A549 (cell line): ENCODE data around the gene AURKA. TPM values are rescaled to one million over a fixed set of nuclear protein-coding genes. Genes with fewer than 3 reads are reported as not detected.

Experiments used
- ATAC-seq, 2 experiments: fragments of 200-7000 bp in 1 of 2; fragments of >200 bp in 1 of 2; cut with Nextera tagmentation in 1 of 2; cut with Tn5 transposase in 1 of 2; 3 replicates each; pipeline versions ENCODE4 v1.8.0 to v1.9.1; 2018 to 2020; ENCODE audit warnings: mild to moderate bottlenecking in 1 of 2, moderate library complexity in 1 of 2
- CTCF ChIA-PET: fragments of 300-600 bp; sonication (Branson Sonifier 250); formaldehyde crosslinking; extraction: SDS; loops from one replicate; lab custom pipeline; 2021; ENCODE audit warnings: antibody characterized with exemption, inconsistent platforms; lab: Yijun Ruan, JAX
- POLR2A ChIA-PET: fragments of 350-600 bp; formaldehyde crosslinking; extraction: SDS; loops from one replicate; lab custom pipeline; 2021; ENCODE audit warnings: antibody characterized with exemption, inconsistent platforms; lab: Yijun Ruan, JAX
- DNase-seq, 2 experiments: peaks; one replicate each; pipeline versions ENCODE4 v3.0.0 to v3.0.0-alpha.2; 2011 to 2016; ENCODE audit warnings: low read depth in 1 of 2, low spot score in 1 of 2
- FAIRE-seq: peaks from 2 replicates; lab custom pipeline; 2011; peaks lifted over from hg19 to GRCh38; lab: Jason Lieb, UNC
- H3K27ac ChIP-seq, 2 experiments: fragments of >200 bp; sonication (Bioruptor Twin); formaldehyde crosslinking; 3 replicates each; pipeline ENCODE4 v1.5.1; 2016 to 2017
- H3K4me1 ChIP-seq: fragments of >200 bp; sonication (Bioruptor Twin); formaldehyde crosslinking; 3 replicates; pipeline ENCODE4 v1.6.1; 2016
- H3K4me2 ChIP-seq: fragments of >200 bp; sonication (Bioruptor Twin); formaldehyde crosslinking; 3 replicates; pipeline ENCODE4 v1.6.1; 2016
- H3K4me3 ChIP-seq: fragments of >200 bp; sonication (Bioruptor Twin); formaldehyde crosslinking; 3 replicates; pipeline ENCODE4 v1.5.1; 2016
- H3K9me3 ChIP-seq: fragments of >200 bp; sonication (Bioruptor Twin); formaldehyde crosslinking; 3 replicates; pipeline ENCODE4 v1.6.1; 2016
- ATOH8 ChIP-seq: fragments of 250-450 bp; sonication (Bioruptor Pico); IDR thresholded peaks from 2 replicates; pipeline ENCODE4 v1.5.0; 2020; ENCODE audit warnings: low read depth, mild to moderate bottlenecking, moderate library complexity
- EHMT2 ChIP-seq: fragments of 200-600 bp; sonication (generic); IDR thresholded peaks from 2 replicates; pipeline ENCODE4 v1.6.1; 2016; ENCODE audit warnings: antibody characterized with exemption, low read depth, mild to moderate bottlenecking, moderate library complexity
- EP300 ChIP-seq, 2 experiments: fragments of >200 bp; sonication (Bioruptor Twin); formaldehyde crosslinking; IDR thresholded peaks; 2 replicates in 1 of 2; 3 replicates in 1 of 2; pipeline ENCODE4 v1.6.1; 2016 to 2017
- ESRRA ChIP-seq: fragments of 150-350 bp; IDR thresholded peaks from 2 replicates; pipeline ENCODE4 v1.6.1; 2014; ENCODE audit warnings: mild to moderate bottlenecking, low read length, borderline replicate concordance
- FOSL2 ChIP-seq, 2 experiments: fragments of 450-650 bp in 1 of 2; fragments of >200 bp in 1 of 2; sonication (Bioruptor Twin) in 1 of 2; formaldehyde crosslinking; IDR thresholded peaks; 2 replicates each; pipeline versions ENCODE4 v1.5.0 to v1.6.1; 2016 to 2020; ENCODE audit warnings: mild to moderate bottlenecking in 1 of 2, moderate library complexity in 1 of 2
- GATA3 ChIP-seq: IDR thresholded peaks from 2 replicates; pipeline ENCODE4 v1.6.1; 2012; ENCODE audit warnings: borderline replicate concordance
- HOXA7 ChIP-seq: fragments of 250-450 bp; sonication (Bioruptor Pico); IDR thresholded peaks from 2 replicates; pipeline ENCODE4 v1.5.0; 2020; ENCODE audit warnings: mild to moderate bottlenecking, moderate library complexity
- HOXB13 ChIP-seq: fragments of 250-450 bp; sonication (Bioruptor Pico); IDR thresholded peaks from 2 replicates; pipeline ENCODE4 v1.5.0; 2020; ENCODE audit warnings: low read depth, mild to moderate bottlenecking, moderate library complexity
- JUN ChIP-seq, 2 experiments: fragments of >200 bp; sonication (Bioruptor Twin); formaldehyde crosslinking; IDR thresholded peaks; 2 replicates in 1 of 2; 3 replicates in 1 of 2; pipeline ENCODE4 v1.6.1; 2016 to 2017
- KDM5A ChIP-seq: fragments of 200-600 bp; sonication (generic); IDR thresholded peaks from 2 replicates; pipeline ENCODE4 v1.6.1; 2016; ENCODE audit warnings: antibody characterized with exemption, mild to moderate bottlenecking
- MAFK ChIP-seq: fragments of 450-650 bp; IDR thresholded peaks from 2 replicates; pipeline ENCODE4 v1.6.1; 2014; ENCODE audit not compliant: partially characterized antibody
- MAZ ChIP-seq: fragments of 150-350 bp; IDR thresholded peaks from 2 replicates; pipeline ENCODE4 v1.6.1; 2014; ENCODE audit warnings: antibody characterized with exemption, low read depth, low read length, borderline replicate concordance
- NPAS2 ChIP-seq: fragments of 250-450 bp; sonication (Bioruptor Pico); IDR thresholded peaks from 2 replicates; pipeline ENCODE4 v1.8.0; 2022; ENCODE audit warnings: mild to moderate bottlenecking, moderate library complexity, borderline replicate concordance
- NR3C1 ChIP-seq: fragments of >200 bp; sonication (Bioruptor Twin); formaldehyde crosslinking; IDR thresholded peaks from 3 replicates; pipeline ENCODE4 v1.6.1; 2017
- PHF8 ChIP-seq: fragments of 200-600 bp; sonication (generic); IDR thresholded peaks from 2 replicates; pipeline ENCODE4 v1.6.1; 2016; ENCODE audit warnings: low read depth, mild to moderate bottlenecking, antibody characterized with exemption, moderate library complexity, borderline replicate concordance
- POLR2A ChIP-seq: IDR thresholded peaks from 2 replicates; pipeline ENCODE4 v1.6.1; 2012; ENCODE audit warnings: mild to moderate bottlenecking, low read length
- RAD21 ChIP-seq, 2 experiments: fragments of >200 bp in 1 of 2; sonication (Bioruptor Twin) in 1 of 2; formaldehyde crosslinking in 1 of 2; IDR thresholded peaks in 1 of 2; conservative IDR thresholded peaks in 1 of 2; 2 replicates in 1 of 2; 3 replicates in 1 of 2; pipeline ENCODE4 v1.6.1; 2012 to 2018; ENCODE audit warnings: inconsistent platforms in 1 of 2
- RCOR1 ChIP-seq: fragments of 150-350 bp; IDR thresholded peaks from 2 replicates; pipeline ENCODE4 v1.6.1; 2014; ENCODE audit warnings: antibody characterized with exemption, low read length, low read depth
- RFX5 ChIP-seq: fragments of 450-650 bp; IDR thresholded peaks from 2 replicates; pipeline ENCODE4 v1.7.1; 2014; ENCODE audit warnings: antibody characterized with exemption, mild to moderate bottlenecking, moderate library complexity
- RNF2 ChIP-seq: fragments of 200-600 bp; sonication (generic); IDR thresholded peaks from 2 replicates; pipeline ENCODE4 v1.6.1; 2016; ENCODE audit warnings: low read depth, mild to moderate bottlenecking, antibody characterized with exemption, moderate library complexity, borderline replicate concordance
- TFCP2L1 ChIP-seq: fragments of 250-450 bp; sonication (Bioruptor Pico); IDR thresholded peaks from 2 replicates; pipeline ENCODE4 v1.5.0; 2021; ENCODE audit warnings: mild to moderate bottlenecking
- ZC3H11A ChIP-seq: fragments of 450-650 bp; IDR thresholded peaks from 2 replicates; pipeline ENCODE4 v1.6.1; 2014; ENCODE audit warnings: antibody characterized with exemption, mild to moderate bottlenecking
- ZFP36 ChIP-seq: fragments of 450-650 bp; IDR thresholded peaks from 2 replicates; pipeline ENCODE4 v1.6.1; 2014; ENCODE audit warnings: borderline replicate concordance; ENCODE audit not compliant: partially characterized antibody
- WGBS: methylation state at CpG from one replicate; pipeline ENCODE4 v1.1.6; 2017; ENCODE audit errors: missing lambda C conversion rate; 5-methylcytosine and 5-hydroxymethylcytosine counted together
- polyA plus RNA-seq, 4 experiments: library from polyadenylated mRNA; depleted of rRNA in 3 of 4; stranded (reverse); fragments of >200 nt; fragmentation: RNase III in 1 of 4; extraction: RNeasy Plus Mini Kit Qiagen cat#74134 plus additional on column Dnase treatment in 1 of 4; gene quantifications; 2 replicates in 3 of 4; 3 replicates in 1 of 4; pipeline ENCODE4 v1.2.3, GENCODE V29; 2011 to 2017
- TF ChIP-seq, protein P1 (sequence below): fragments of >200 bp; sonication (Bioruptor Twin); formaldehyde crosslinking; IDR thresholded peaks from 3 replicates; pipeline ENCODE4 v1.5.1; 2016
- TF ChIP-seq, protein P2 (sequence below): fragments of 200-600 bp; sonication (generic); IDR thresholded peaks from 2 replicates; pipeline ENCODE4 v1.6.1; 2016; ENCODE audit warnings: antibody characterized with exemption, mild to moderate bottlenecking, moderate library complexity

Gene AURKA
- polyA plus RNA-seq, 2 of the 4 experiments (the other 2 are of a cell fraction): 117 to 123 TPM

DNA sequence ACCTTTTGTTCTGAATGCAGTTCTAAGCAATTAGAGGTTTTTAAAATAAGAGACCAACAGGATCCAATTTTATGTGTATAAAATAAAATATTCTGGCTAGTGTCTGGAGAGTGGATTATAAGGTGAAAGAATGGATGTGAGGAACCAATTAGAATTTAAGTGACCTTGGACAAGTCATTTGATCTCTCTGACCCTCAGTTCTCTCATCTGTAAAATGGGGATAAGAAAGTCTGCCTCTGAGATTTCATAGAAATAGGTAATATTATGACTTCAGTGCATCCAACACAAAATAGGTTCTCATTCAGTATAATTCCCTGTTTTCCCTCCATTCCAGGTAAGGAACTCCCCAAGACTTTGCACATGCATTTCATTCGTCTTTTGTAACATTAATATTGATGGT is 38.9 kb upstream of the AURKA start:
- POLR2A ChIA-PET: no interaction called here
- FAIRE-seq: no peak
- TF ChIP-seq, protein P1, sequence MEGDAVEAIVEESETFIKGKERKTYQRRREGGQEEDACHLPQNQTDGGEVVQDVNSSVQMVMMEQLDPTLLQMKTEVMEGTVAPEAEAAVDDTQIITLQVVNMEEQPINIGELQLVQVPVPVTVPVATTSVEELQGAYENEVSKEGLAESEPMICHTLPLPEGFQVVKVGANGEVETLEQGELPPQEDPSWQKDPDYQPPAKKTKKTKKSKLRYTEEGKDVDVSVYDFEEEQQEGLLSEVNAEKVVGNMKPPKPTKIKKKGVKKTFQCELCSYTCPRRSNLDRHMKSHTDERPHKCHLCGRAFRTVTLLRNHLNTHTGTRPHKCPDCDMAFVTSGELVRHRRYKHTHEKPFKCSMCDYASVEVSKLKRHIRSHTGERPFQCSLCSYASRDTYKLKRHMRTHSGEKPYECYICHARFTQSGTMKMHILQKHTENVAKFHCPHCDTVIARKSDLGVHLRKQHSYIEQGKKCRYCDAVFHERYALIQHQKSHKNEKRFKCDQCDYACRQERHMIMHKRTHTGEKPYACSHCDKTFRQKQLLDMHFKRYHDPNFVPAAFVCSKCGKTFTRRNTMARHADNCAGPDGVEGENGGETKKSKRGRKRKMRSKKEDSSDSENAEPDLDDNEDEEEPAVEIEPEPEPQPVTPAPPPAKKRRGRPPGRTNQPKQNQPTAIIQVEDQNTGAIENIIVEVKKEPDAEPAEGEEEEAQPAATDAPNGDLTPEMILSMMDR: no peak
- TF ChIP-seq ESRRA (no peak), KDM5A (no peak), MAFK (no peak), RAD21 (conservative IDR thresholded peaks at IDR 0.05 in 1 of 2, IDR thresholded peaks at IDR 0.05 in 1 of 2) (no peak), HOXA7 (no peak), POLR2A (no peak), PHF8 (no peak), EHMT2 (no peak), ZC3H11A (no peak), FOSL2 (IDR thresholded peaks at IDR 0.05) (no peak), FOSL2 (CRISPR knock-in tag; IDR thresholded peaks at IDR 0.05) (no peak), NR3C1 (no peak), ATOH8 (no peak), JUN (IDR thresholded peaks at IDR 0.05) (no peak), MAZ (no peak), HOXB13 (no peak), EP300 (IDR thresholded peaks at IDR 0.05) (no peak), GATA3 (no peak), RNF2 (no peak)
- TF ChIP-seq, protein P2, sequence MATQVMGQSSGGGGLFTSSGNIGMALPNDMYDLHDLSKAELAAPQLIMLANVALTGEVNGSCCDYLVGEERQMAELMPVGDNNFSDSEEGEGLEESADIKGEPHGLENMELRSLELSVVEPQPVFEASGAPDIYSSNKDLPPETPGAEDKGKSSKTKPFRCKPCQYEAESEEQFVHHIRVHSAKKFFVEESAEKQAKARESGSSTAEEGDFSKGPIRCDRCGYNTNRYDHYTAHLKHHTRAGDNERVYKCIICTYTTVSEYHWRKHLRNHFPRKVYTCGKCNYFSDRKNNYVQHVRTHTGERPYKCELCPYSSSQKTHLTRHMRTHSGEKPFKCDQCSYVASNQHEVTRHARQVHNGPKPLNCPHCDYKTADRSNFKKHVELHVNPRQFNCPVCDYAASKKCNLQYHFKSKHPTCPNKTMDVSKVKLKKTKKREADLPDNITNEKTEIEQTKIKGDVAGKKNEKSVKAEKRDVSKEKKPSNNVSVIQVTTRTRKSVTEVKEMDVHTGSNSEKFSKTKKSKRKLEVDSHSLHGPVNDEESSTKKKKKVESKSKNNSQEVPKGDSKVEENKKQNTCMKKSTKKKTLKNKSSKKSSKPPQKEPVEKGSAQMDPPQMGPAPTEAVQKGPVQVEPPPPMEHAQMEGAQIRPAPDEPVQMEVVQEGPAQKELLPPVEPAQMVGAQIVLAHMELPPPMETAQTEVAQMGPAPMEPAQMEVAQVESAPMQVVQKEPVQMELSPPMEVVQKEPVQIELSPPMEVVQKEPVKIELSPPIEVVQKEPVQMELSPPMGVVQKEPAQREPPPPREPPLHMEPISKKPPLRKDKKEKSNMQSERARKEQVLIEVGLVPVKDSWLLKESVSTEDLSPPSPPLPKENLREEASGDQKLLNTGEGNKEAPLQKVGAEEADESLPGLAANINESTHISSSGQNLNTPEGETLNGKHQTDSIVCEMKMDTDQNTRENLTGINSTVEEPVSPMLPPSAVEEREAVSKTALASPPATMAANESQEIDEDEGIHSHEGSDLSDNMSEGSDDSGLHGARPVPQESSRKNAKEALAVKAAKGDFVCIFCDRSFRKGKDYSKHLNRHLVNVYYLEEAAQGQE: no peak

DNA sequence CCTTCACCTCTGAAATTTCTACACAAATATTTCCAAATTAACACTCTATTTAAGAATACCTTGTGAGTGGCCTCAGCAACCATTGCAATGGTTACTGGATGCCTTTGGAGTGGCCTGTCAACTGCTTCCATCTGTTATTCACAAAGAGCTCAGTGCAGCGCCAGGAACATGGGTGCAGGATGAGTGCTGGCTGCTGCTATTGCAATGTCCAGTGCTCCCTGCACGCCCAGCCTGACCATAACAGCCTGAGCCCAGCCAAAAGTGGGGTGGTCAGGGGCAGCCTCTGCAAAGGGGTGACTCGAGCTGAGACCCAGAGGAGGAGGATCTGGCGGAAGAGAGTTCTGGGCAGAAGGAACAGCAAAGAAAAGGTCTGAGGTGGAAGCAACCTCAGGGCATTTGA is 38.4 kb upstream of the AURKA start:
- no peak for FAIRE-seq
- no peak for ATAC-seq
- DNase-seq: no peak
- no peaks in the 10 kb centered on the region for H3K4me1 ChIP-seq
- ChIA-PET POLR2A (no interaction called here), CTCF (interaction anchor here (1.0 kb wide), 1 partner anchor 35 kb away, joined by 3 read pairs; no protein-coding TSS in a partner anchor)
- no peak for TF ChIP-seq TFCP2L1
- TF ChIP-seq NPAS2: no peak
- TF ChIP-seq ZC3H11A: no peak
- TF ChIP-seq RCOR1: no peak
- TF ChIP-seq RFX5: no peak
- TF ChIP-seq ZFP36: no peak
- TF ChIP-seq, all 56 proteins: peak for 0
- Histone ChIP-seq H3K27ac (no peak overlapping the region), H3K9me3 (no peaks in the 10 kb centered on the region), H3K4me2 (no peak overlapping the region), H3K4me3 (no peak overlapping the region)
- 53% methylated on average over 4 of the region's 4 CpGs for WGBS

More for the DNA sequence above, 38.9 kb upstream of the AURKA start:
- no peak for DNase-seq
- no peak overlapping the region for H3K4me3 ChIP-seq
- no peak overlapping the region for H3K4me2 ChIP-seq
- no peaks in the 10 kb centered on the region for H3K4me1 ChIP-seq
- ATAC-seq: no peak
- WGBS: 22% methylated on average over 1 of the region's 1 CpG
- CTCF ChIA-PET: interaction anchor here (1.0 kb wide), 1 partner anchor 36 kb away, joined by 3 read pairs; no protein-coding TSS in a partner anchor
- no peak overlapping the region for H3K27ac ChIP-seq
- no peaks in the 10 kb centered on the region for H3K9me3 ChIP-seq
